NK-92 (cell line): ENCODE results near the gene MRM3.
A peak's percentile ranks its signal among the peaks of the same experiment; 100 is the strongest.
"Not testable (repeated sequence)": the region's sequence is repeated elsewhere in the genome, so short reads cannot be mapped to it uniquely, and the experiment has no call there.

ENCODE experiments used
- DNase-seq: peaks from one replicate; lab custom pipeline; 2025; ENCODE audit not compliant: unreplicated experiment; lab: John Stamatoyannopoulos, UW

Gene MRM3, protein sequence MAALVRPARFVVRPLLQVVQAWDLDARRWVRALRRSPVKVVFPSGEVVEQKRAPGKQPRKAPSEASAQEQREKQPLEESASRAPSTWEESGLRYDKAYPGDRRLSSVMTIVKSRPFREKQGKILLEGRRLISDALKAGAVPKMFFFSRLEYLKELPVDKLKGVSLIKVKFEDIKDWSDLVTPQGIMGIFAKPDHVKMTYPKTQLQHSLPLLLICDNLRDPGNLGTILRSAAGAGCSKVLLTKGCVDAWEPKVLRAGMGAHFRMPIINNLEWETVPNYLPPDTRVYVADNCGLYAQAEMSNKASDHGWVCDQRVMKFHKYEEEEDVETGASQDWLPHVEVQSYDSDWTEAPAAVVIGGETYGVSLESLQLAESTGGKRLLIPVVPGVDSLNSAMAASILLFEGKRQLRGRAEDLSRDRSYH

DNA sequence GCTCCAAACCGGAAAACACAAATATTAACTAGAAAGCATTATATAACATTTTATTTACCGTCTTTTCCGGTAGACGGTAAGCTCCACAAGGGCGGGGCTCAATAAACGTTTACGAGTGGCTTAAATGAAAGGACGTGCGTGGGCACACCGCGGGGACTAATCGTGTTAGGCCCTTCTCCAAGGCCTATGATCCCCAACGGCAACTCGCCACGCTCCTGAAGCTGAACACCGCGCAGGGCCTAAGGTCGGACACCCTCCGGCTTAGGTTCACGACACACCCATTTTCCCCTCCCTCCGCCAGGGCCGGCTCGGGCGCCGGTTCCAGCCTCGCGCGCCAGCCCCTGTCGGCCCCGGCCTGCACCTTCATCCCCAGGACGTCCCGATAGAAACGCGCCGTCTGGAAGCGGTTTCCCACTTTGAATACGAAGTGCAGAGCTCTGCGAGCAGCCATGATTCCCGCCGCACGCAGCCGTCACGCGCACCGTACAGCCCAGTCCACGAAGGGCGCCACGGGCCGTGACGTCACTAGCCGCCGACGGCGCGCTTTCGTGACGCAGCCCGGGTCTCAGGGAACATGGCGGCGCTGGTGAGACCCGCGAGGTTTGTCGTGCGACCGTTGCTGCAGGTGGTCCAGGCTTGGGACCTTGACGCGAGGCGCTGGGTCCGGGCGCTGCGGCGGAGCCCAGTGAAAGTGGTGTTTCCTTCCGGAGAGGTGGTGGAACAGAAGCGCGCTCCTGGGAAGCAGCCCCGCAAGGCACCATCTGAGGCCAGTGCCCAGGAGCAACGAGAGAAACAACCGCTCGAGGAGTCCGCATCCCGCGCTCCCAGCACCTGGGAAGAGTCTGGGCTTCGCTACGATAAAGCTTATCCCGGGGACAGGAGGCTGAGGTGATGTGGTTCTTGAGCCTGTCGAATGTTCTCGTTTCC, at the start of gene MRM3, which contains the start of gene GLOD4:
TSS of gene MRM3 (plus strand) at position 549 of the 927 bp plus-strand sequence. CDS start at position 575, 26 bp downstream.
TSS of gene GLOD4 (minus strand) at position 476 of the 927 bp plus-strand sequence. CDS start at position 451, 25 bp downstream.
- peak; percentile 37 for DNase-seq

DNA sequence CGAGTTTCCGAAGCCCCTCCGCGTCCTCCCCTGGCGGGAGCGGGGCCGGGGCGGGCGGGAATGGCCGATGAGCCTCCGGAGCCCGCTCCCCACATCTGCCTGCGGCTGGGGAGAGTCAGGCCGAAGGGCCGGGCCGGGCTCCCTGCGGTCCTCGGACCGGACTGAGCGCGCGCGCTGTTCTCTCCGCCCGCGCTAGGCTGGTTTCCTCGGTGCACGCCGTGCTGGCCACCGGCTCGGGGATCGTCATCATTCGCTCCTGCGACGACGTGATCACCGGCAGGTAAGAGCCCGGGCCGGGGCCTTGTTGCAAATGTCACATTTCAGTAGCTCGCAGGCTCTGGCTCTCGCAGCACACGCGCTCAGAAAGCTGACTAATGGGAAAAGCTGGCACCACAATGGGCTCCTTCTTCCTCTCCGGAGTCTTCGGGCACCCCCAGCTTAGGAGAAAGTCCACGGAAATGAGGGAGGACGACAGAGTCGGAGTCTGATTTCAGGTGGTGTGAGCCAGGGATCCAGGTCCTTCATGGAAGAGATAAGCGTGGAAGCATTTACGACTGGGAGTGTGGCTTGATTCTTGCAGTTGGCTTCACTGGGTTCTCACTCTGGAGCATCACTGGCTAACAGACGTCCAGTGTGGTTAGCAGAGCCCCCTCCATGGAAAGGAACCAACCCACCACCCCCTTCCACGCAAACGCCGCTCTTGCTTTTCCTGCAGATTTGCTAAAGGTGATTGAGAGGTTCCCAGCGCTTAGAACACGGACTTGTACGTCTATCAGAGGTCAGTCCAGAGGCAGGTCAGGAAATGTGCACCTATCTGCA, 49.0 kb upstream of the MRM3 start:
- DNase-seq: no peak

DNA sequence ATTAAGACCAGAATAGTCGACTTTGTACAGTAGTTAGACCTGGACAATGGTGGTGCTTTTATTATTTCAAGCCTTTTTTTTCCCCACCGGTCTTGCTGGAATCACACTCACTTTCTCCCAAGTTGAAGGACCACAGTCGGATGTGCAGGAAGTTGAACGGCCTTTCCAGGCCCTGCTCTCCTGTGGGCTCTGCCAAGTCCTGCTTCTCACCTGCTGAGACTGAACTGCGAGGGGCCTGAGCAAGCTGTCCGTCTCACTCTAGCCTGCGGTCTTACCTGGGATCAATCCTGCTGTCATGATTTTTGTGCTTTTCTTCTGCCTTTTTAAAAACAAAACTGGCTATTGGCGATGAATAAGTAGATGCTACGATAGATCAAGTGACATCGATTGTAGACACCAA, 48.4 kb upstream of the MRM3 start:
- DNase-seq: no peak

DNA sequence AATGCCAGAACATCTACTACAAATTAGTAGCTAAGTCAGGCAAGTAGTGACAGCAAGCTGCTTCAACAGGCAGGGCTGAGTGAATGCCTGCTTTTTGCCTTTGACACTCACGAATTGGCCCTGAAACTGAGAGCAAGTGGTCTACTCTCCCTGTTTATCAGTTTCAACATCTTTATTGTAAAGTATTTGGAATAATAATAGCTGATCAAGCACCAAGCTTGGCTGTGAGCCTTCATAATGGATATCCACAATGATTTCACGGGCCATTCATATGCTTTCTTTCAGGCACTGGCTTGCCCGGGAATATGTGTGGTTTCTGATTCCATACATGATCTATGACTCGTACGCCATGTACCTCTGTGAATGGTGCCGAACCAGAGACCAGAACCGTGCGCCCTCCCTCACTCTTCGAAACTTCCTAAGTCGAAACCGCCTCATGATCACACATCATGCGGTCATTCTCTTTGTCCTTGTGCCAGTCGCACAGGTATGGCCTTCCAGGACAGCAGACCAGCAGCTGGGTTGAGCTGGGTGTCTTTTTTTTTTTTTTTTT, 44.5 kb upstream of the MRM3 start:
- DNase-seq: no peak

DNA sequence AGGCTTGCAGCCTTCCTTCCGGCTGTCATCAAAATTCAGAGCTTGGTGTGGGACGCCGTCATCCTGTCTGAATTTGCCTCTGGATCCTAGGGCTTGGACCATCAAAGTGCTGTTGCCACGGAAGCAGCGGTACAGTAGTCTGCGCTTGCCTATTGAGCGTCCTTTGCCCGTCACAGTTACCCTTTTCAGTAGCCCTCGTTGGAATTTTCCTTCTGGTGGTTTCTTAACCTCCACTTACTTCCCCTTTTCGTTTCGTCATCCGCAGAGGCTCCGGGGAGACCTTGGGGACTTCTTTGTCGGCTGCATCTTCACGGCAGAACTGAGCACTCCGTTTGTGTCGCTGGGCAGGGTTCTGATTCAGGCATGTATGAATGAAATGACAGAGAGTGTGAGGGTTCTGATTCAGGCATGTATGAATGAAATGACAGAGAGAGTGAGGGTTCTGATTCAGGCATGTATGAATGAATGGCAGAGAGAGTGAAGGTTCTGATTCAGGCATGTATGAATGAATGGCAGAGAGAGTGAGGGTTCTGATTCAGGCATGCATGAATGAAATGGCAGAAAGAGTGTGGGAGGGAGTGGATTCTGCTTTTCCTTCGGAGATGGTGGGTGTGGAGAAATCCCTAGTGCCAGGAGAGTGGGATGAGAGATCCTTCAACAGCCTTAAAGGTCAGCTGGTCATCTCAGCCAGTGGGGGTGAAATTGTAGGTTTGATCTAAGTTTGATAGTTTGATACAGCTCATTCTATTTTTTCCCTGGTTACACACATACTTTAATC, 41.7 kb upstream of the MRM3 start:
- no peak for DNase-seq

DNA sequence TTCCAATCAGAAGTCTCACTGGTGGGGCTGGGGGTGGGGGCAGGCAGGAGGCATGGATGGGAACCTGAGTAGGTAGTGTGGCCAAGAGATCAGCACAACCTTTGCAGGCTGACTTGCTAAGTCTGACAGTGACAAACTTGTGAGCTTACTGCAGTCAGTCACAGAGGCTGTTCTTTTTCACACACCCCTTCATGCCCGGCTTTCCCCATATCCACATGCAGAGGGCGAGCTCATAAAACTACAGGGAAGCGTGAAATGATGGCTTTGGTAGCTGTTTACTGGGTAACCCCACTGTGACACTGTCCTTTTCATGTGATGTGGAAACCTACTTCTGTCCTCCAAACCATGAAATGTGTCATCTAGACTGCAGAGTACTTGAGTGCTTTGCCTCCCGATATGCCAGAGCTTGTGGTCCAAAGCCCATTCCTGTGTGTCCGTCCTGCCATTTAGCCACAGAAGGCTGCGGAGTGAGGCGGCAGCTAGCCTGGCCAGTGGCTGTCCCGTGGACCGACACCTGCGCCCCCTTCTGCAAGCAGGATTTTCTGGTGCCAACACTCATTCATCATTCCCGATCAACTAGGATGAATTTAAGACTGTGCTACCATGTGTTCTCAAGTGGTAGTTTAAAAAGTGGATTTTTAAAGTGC, 39.9 kb upstream of the MRM3 start:
- no peak for DNase-seq

DNA sequence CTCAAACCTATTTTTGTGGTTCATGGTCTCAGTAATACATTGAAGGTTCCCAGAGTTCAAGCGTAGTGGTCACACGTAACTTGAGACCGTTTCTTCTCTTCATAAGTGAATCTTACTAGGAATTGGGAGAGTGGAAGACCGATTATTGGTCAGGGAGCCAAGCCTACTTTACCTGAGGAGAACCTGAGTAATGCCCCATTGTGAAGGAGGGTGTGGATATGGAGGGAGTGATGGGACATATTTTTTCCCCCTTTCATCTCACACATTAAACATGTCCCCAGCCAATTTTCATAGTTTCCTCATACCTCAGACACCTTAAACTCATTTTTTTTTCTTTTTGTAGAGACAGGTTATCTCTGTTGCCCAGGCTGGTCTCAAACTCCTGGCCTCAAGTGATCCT, 39.0 kb upstream of the MRM3 start:
- DNase-seq: no peak

DNA sequence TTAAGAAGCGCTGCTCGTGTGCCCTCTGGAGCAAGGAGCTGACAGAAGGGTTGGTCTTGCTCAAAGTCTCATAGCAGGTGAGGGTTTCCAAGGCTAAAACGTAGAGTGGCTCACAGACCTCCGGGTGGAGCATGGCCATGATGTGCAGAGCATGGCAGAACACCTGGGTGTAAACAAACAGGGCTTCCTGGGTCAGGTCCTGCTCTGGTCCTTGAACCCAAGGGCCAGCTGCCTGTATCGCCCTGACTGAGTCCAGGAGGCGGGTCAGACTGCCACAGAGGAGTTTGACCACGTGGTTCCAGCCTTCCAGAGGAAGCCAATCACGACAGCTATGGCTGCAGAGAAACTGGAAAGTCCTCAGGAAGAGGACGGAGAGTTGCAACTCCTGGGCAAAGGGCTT, 37.2 kb upstream of the MRM3 start:
- DNase-seq: no peak

DNA sequence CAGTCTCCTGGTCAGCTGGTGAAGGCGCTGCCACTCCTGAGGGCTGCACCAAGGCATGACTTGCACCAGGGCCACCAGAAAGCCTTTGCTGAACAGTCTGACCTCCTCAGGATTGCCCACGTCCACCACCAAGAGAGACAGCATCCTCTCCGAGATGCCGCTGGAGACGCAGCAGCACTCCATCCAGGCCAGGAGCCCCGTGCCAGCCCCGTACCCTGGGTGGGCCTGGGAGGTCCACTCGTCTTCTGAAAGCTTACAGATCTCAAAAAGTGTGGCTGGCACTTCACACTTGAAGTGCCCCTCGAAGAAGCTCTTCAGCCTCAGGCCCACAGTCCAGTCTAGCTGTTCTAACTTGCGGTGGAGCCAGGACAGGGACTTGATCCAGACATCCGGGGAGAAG, 36.7 kb upstream of the MRM3 start:
- DNase-seq: no peak

DNA sequence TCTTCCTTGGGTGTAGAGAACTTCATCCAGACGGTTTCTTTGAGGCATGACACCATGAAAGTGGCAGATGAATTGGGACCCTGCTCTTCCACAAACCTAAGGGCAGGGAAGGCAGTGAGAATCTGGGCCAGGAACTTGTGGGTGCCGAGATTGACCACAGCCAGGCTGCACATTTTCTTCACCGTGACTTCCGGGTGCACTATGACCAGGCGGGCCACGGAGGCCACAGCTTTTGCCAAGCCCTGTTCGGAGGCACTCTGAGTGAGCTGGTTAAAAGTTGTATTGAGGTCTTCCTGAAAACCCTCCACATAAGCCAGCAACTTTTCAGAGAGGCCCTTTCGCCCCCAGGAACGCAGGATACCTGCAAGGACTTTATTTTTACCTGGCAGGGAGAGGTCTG, 36.0 kb upstream of the MRM3 start:
- no peak for DNase-seq

DNA sequence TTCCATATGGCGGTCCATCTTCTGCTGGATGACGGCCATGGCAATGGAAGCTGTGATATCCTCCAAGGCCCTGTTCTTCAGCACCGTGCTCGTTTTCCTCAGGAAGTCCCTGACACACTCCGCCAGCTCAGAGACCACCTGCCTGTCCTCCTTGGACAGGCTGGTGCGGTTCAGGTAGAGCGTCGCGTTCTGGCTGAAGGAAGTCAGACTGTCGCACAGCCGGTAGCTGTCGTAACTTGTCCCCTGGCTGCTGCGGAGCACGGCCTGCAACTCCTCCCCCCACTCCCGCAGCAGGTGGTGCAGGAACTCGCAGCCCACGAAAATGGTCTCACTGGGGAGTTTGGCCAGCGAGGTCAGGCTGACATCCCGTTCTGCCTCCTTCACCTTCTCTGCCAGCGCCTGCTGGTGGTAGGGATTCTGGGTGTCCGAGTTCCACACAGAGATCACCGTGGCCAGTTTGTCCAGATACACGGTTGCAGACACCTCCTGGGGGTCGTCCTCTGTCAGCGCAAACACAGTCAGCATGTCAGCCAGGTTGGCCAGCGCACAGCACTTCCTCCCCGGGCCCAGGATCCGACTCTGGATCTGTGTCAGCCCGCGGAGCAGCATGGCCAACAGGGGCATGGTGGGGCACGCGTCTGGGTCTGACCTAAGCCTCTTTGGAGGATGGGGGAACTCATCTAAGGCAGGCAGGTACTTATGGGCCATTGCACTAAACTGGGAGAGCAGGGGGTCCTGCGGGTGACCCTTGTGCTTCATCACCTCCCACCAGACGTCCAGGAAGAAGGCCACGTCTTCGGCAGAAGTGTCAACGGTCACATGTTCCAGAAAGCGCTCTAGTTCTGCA, 35.1 kb upstream of the MRM3 start:
- DNase-seq: no peak

DNA sequence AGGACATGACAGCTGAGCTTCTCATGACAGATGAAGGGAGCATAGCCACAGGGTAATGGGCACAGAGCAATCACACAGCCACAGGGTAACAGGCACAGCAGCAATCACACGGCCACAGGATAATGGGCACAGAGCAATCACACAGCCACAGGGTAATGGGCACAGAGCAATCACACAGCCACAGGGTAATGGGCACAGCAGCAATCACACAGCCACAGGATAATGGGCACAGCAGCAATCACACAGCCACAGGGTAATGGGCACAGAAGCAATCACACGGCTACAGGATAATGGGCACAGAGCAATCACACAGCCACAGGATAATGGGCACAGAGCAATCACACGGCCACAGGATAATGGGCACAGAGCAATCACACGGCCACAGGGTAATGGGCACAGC, 33.5 kb upstream of the MRM3 start:
- DNase-seq: not testable (repeated sequence)

DNA sequence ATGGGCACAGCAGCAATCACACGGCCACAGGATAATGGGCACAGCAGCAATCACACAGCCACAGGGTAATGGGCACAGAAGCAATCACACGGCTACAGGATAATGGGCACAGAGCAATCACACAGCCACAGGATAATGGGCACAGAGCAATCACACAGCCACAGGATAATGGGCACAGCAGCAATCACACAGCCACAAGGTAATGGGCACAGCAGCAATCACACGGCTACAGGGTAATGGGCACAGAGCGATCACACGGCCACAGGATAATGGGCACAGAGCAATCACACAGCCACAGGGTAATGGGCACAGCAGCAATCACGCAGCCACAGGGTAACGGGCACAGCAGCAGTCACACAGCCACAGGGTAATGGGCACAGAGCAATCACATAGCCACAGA, 32.8 kb upstream of the MRM3 start:
- DNase-seq: not testable (repeated sequence)

DNA sequence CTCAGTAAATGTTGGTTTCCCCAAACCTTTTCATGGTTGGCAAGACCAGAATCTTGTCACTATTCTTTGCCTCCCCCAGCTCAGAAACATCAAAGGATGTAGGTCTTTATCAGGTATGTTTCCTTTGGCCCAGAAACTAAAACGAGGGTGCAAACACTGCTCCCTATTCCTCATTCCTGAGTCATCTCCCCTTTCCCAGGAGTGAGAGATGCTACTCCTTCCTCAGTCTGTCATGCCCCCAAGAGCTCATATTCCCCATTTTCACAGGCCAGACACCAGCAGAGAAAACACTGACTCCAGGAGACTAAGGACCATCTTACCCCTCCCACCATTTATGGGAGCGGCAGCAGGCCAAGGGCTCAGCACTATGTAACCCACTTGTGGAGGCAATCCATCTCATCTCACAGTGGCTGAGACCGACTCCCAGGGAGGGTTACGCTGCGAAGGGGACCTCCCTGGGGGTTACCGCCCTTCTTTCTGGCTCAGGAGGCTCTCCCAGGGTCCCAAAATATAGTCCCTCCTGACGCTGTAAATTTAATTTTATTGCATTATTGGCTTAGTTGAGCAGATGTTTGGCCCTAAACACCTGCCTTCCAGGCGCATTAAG, 31.6 kb upstream of the MRM3 start:
- no peak for DNase-seq

DNA sequence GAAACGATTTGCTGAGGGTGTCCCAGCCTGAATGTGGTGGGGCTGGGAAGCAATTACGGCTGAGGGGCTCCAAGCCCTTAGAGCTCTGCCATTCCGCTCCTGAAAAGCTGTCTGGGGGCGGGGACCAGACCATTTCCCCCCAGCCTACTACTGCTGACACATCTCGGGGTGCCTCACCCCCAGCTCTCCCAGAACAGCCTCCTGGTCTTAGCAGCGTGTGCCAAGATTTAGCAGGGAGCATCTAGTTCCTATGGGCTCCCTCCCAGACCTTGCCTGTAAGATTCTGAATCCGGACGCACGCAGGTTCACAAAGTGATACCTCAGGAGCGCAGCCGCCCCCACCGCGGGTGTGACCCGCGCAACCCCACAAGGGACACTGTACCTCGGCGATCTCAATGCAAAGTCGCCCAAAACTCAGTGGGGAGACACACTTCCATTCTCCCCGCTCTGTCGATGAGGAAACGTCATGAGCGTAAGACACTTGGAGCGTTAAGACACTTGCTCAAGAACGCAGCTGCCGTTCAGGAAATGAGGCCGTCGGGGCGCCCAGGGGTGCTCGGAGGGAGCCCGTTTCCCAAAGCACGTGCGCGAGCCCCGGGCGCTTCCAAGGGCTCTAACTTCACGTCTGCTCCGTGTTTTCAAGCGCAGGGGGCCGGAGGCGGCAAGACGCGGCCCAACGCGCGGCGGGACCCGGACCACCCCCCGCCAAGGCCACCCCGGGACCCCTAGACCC, 30.7 kb upstream of the MRM3 start:
- no peak for DNase-seq

DNA sequence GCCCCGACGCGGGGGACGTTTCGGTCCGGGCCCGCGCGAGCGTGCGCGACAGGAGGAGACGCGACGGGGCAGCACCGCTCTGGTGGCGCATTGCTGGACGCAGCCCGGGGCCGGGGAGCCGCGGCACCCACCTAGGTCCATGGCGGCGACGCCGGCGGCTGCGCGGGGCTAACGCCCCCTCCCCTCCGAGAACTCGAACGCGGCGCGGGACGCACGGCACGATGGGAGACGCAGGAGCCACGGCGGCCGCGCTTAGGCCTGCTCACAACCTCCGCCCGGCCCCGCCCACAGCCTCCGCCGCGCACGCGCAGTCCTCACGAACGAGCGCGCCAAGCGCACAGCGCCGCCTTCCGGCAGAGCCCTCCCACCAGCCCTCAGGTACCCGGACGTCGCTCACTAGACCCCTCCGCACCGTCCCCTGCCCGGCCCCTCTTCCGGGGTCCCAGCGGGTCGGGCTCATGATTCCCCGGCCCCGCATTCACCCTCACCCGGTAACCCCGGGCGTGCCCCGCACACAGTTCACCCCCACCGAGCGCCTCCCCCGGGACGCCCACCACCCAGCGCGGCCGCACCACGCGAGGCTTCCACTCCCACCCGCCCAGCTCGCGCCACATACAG, 30.0 kb upstream of the MRM3 start, which contains the start of gene GEMIN4:
TSS of gene GEMIN4 (minus strand) at position 263 of the 618 bp plus-strand sequence. CDS start at position 141, 122 bp downstream.
- DNase-seq: peak; percentile 63
